ENCODE measurements around the gene RELA. TPM values are rescaled to one million over a fixed set of nuclear protein-coding genes. Genes with fewer than 3 reads are reported as not detected.

RELA gene
- total and polyA plus RNA-seq, 2 of the 13 experiments (the other 11 are each of a cell fraction or from before 2014, with no cell fraction given): 21.4 to 40.5 TPM

GRCh38 chr11:65695459-65696241 is 32.9 kb upstream of the RELA start (continued):
- TF ChIP-seq FOXP4 (CRISPR knock-in tag; IDR thresholded peaks at IDR 0.05) (0 out of 2 replicates have a peak, but pooled peaks have one; percentile 20), ZBED4 (CRISPR knock-in tag; IDR thresholded peaks at IDR 0.05; ENCODE audit: borderline replicate concordance) (peak; percentile 79; the same call in 1 of the 2 replicates), DZIP1 (CRISPR knock-in tag; IDR thresholded peaks at IDR 0.05) (no peak), SOX5 (CRISPR knock-in tag; IDR thresholded peaks at IDR 0.05; ENCODE audit: borderline replicate concordance) (peak; percentile 99), SOX6 (IDR thresholded peaks at IDR 0.05) (no peak), SOX6 (CRISPR knock-in tag; IDR thresholded peaks at IDR 0.05) (peak; percentile 98), SALL1 (CRISPR knock-in tag; IDR thresholded peaks at IDR 0.05) (0 out of 2 replicates have a peak, but pooled peaks have one; percentile 17), ARNT2 (CRISPR knock-in tag; IDR thresholded peaks at IDR 0.05; ENCODE audit: low read depth) (no peak), SRSF4 (IDR thresholded peaks at IDR 0.05; ENCODE audit: low read depth, low read length, poor library complexity, severe bottlenecking) (no peak), ZFP90 (CRISPR knock-in tag; IDR thresholded peaks at IDR 0.05; ENCODE audit: borderline replicate concordance) (no peak), TEAD3 (CRISPR knock-in tag; optimal IDR thresholded peaks at IDR 0.05; ENCODE audit: borderline replicate concordance) (peak; percentile 37), ZBTB7B (CRISPR knock-in tag; IDR thresholded peaks at IDR 0.05) (no peak), ZNF337 (CRISPR knock-in tag; IDR thresholded peaks at IDR 0.05; ENCODE audit: borderline replicate concordance, low read depth) (no peak), ZNF121 (CRISPR knock-in tag; IDR thresholded peaks at IDR 0.05) (peak; percentile 45; the same call in 1 of the 2 replicates), REL (CRISPR knock-in tag; conservative IDR thresholded peaks at IDR 0.05) (no peak), NR2F6 (IDR thresholded peaks at IDR 0.05) (no peak), NR2F6 (CRISPR knock-in tag; IDR thresholded peaks at IDR 0.05) (peak; percentile 12; the same call in 1 of the 2 replicates), ZNF282 (IDR thresholded peaks at IDR 0.05; ENCODE audit: partially characterized antibody) (no peak), SCMH1 (CRISPR knock-in tag; IDR thresholded peaks at IDR 0.05; ENCODE audit: borderline replicate concordance) (no peak), ZSCAN31 (CRISPR knock-in tag; IDR thresholded peaks at IDR 0.05; ENCODE audit: low read depth) (no peak), NFIC (IDR thresholded peaks at IDR 0.05; ENCODE audit: low read length) (0 out of 2 replicates have a peak, but pooled peaks have one; percentile 47), FOXA1 (IDR thresholded peaks at IDR 0.05) (no peak), FOXA1 (CRISPR knock-in tag; IDR thresholded peaks at IDR 0.05) (peak; percentile 45)

All from HepG2 (cell line).